ENCODE results near the gene CBX5.

The CBX5 gene

GRCh38 chr12:54249489-54249888 lies 30.4 kb downstream of the CBX5 start:
- H3K4me3 ChIP-seq (ENCODE audit: control insufficient read depth, low read depth, low read length) = no peak overlapping the region
- no peak for DNase-seq (ENCODE audit: low read depth)
- TF ChIP-seq CTCF (IDR thresholded peaks at IDR 0.05; ENCODE audit: control insufficient read depth, insufficient read depth, low read depth, low read length, missing control alignments) = no peak

GRCh38 chr12:54246011-54246641 lies 33.8 kb downstream of the CBX5 start:
- DNase-seq (ENCODE audit: low read depth) = no peak
- no peak overlapping the region for H3K4me3 ChIP-seq (ENCODE audit: control insufficient read depth, low read depth, low read length)
- no peak for TF ChIP-seq CTCF (IDR thresholded peaks at IDR 0.05; ENCODE audit: control insufficient read depth, insufficient read depth, low read depth, low read length, missing control alignments)

- DNase-seq (ENCODE audit: low read depth) = no peak
- H3K4me3 ChIP-seq (ENCODE audit: control insufficient read depth, low read depth, low read length) = no peak overlapping the region
- no peak for TF ChIP-seq CTCF (IDR thresholded peaks at IDR 0.05; ENCODE audit: control insufficient read depth, insufficient read depth, low read depth, low read length, missing control alignments)
Observed at GRCh38 chr12:54240971-54241588, 38.8 kb downstream of the CBX5 start.

DNA sequence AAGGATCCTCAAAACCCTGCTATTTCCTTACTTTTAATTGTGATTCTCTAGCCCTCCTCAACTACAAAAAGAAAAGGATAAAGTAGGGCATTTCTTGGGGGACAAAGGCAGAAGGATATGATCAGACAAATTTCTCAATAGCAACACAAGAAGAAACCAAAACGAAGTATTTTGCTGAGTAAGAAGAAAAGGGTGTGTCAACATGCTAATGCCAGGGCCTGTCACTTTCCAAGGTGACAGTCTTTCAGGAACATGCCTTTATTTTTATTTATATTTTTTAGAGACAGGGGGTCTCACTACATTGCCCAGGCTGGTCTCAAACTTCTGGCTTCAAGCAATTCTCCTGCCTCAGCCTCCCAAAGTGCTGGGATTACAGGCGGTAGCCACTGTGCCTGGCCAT lies 39.8 kb downstream of the CBX5 start:
- DNase-seq (ENCODE audit: low read depth) = no peak
- TF ChIP-seq CTCF (IDR thresholded peaks at IDR 0.05; ENCODE audit: control insufficient read depth, insufficient read depth, low read depth, low read length, missing control alignments) = no peak
- no peak overlapping the region for H3K4me3 ChIP-seq (ENCODE audit: control insufficient read depth, low read depth, low read length)

DNA sequence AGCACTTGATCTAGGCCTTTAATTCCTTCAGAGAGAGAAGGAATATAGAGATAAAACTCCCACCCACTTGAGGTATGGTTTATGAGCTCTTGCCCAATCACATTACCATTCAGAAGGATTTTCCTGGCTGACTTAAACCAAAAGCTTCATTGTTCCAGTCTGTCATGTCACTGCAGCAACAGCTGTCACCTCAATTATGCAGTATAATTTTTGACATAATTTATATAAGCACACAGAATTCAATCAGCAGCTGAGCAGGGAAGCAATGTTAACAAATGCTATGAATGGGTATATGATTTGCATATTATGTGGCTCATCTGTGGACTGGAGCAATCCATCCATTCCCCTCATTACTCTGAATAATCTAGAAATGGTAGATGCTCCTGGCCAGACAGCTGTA lies 40.3 kb downstream of the CBX5 start:
- TF ChIP-seq CTCF (IDR thresholded peaks at IDR 0.05; ENCODE audit: control insufficient read depth, insufficient read depth, low read depth, low read length, missing control alignments) = no peak
- H3K4me3 ChIP-seq (ENCODE audit: control insufficient read depth, low read depth, low read length) = no peak overlapping the region
- no peak for DNase-seq (ENCODE audit: low read depth)

DNA sequence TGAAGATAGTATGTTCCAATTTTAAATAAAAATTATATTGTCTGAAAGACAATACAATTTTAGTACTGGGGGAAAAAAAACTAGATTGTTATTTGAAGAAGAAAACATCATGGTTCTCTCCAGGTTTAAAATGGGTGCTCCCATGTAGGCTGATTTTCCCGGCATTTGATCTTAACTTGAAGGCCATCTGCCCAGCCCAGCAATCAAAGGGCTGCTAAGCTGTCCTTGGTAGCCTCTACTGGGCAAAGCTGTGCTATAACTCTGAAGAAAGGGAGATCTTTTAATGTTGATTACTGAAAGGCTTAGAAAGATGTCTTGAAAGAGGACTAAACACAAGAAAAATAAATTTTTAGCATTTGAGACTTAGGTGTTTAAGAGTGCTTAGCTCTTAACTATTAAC lies 41.4 kb downstream of the CBX5 start:
- no peak for DNase-seq (ENCODE audit: low read depth)
- no peak for TF ChIP-seq CTCF (IDR thresholded peaks at IDR 0.05; ENCODE audit: control insufficient read depth, insufficient read depth, low read depth, low read length, missing control alignments)
- H3K4me3 ChIP-seq (ENCODE audit: control insufficient read depth, low read depth, low read length) = no peak overlapping the region

Measured in AG09309 (cell line).